H54 (cell line): ENCODE measurements around the gene ZNF142.

Experiments
- DNase-seq: peaks from one replicate; pipeline ENCODE4 v3.0.0; 2011; ENCODE audit warnings: low spot score, mixed read lengths; ENCODE audit not compliant: insufficient read length
- FAIRE-seq: peaks from 3 replicates; lab custom pipeline; 2011; peaks lifted over from hg19 to GRCh38; lab: Jason Lieb, UNC
- POLR2A ChIP-seq: IDR thresholded peaks from 2 replicates; pipeline ENCODE4 v1.6.1; 2011; ENCODE audit warnings: low read depth, mild to moderate bottlenecking, low read length

ZNF142 gene

GRCh38 chr2:218671097-218671653 lies 11.8 kb upstream of the ZNF142 start:
- FAIRE-seq, result no peak

GRCh38 chr2:218664653-218665052 lies 5.2 kb upstream of the ZNF142 start:
- TF ChIP-seq POLR2A, result no peak
- DNase-seq, result no peak
- FAIRE-seq, result no peak

More at GRCh38 chr2:218671097-218671653, 11.8 kb upstream of the ZNF142 start:
- DNase-seq, result no peak
- TF ChIP-seq POLR2A, result no peak

GRCh38 chr2:218663901-218664300 lies 4.5 kb upstream of the ZNF142 start:
- DNase-seq (no peak), FAIRE-seq (no peak)
- TF ChIP-seq POLR2A, result no peak

GRCh38 chr2:218662827-218663226 lies 3.4 kb upstream of the ZNF142 start:
- no peak for TF ChIP-seq POLR2A
- DNase-seq (no peak), FAIRE-seq (no peak)

GRCh38 chr2:218662377-218662776 lies 3.0 kb upstream of the ZNF142 start:
- TF ChIP-seq POLR2A, result no peak
- no peak for FAIRE-seq

GRCh38 chr2:218659988-218660358 lies 550 bp upstream of the ZNF142 start:
- FAIRE-seq, result no peak
- TF ChIP-seq POLR2A, result no peak
- no peak for DNase-seq

More at GRCh38 chr2:218662377-218662776, 3.0 kb upstream of the ZNF142 start:
- no peak for DNase-seq

GRCh38 chr2:218658671-218659257 lies 659 bp downstream of the ZNF142 start:
- no peak for DNase-seq
- no peak for TF ChIP-seq POLR2A
- FAIRE-seq, result no peak

GRCh38 chr2:218655751-218656150 lies 3.7 kb downstream of the ZNF142 start:
- DNase-seq (no peak), FAIRE-seq (no peak)
- no peak for TF ChIP-seq POLR2A

- TF ChIP-seq POLR2A, result no peak
- no peak for FAIRE-seq
- DNase-seq, result no peak
Observed at GRCh38 chr2:218648787-218649100, 10.7 kb downstream of the ZNF142 start.

GRCh38 chr2:218648088-218648786 lies 11.2 kb downstream of the ZNF142 start:
- FAIRE-seq (peak; percentile 55), DNase-seq (peak; percentile 57)
- no peak for TF ChIP-seq POLR2A

GRCh38 chr2:218645126-218645525 lies 14.3 kb downstream of the ZNF142 start:
- DNase-seq (peak; percentile 60), FAIRE-seq (peak; percentile 78)
- no peak for TF ChIP-seq POLR2A

- FAIRE-seq (no peak), DNase-seq (no peak)
- no peak for TF ChIP-seq POLR2A
Observed at GRCh38 chr2:218644721-218645120, 14.7 kb downstream of the ZNF142 start.

GRCh38 chr2:218643751-218644310 lies 15.6 kb downstream of the ZNF142 start:
- DNase-seq (no peak), FAIRE-seq (no peak)
- no peak for TF ChIP-seq POLR2A

GRCh38 chr2:218642786-218643185 lies 16.6 kb downstream of the ZNF142 start:
- TF ChIP-seq POLR2A, result no peak
- FAIRE-seq, result no peak

More at GRCh38 chr2:218642786-218643185, 16.6 kb downstream of the ZNF142 start:
- no peak for DNase-seq
